Hair follicular keratinocyte (primary cell): ENCODE data around the gene EGLN2. TPM values are rescaled to one million over a fixed set of nuclear protein-coding genes. Genes with fewer than 3 reads are reported as not detected.

Source experiments
- total RNA-seq: library from RNA; depleted of rRNA; stranded (reverse); fragments of >200 nt; gene quantifications from 2 replicates; pipeline ENCODE4 v1.2.3, GENCODE V29; 2015

EGLN2 gene
- total RNA-seq = 59.9 and 77.0 TPM in 2 replicates

GRCh38 chr19:40798683-40799557 is at the start of gene EGLN2:
Gene EGLN2, plus strand, starts transcription at chr19:40799191. Its CDS starts 1,382 bp downstream, at chr19:40800573.

GRCh38 chr19:40750058-40750873 is 48.7 kb upstream of the EGLN2 start, which contains the start of gene ACTMAP:
Gene ACTMAP, minus strand, starts transcription at chr19:40750477. Its CDS starts 674 bp downstream, at chr19:40749803.

GRCh38 chr19:40750874-40751537 is 48.0 kb upstream of the EGLN2 start, which contains the start of gene SNRPA:
Gene SNRPA, plus strand, starts transcription at chr19:40751203. Its CDS starts 206 bp downstream, at chr19:40751409.

GRCh38 chr19:40774916-40775631 is 23.9 kb upstream of the EGLN2 start, which contains the start of gene MIA:
Gene MIA, plus strand, starts transcription at chr19:40775521. Its CDS starts 22 bp downstream, at chr19:40775543.

GRCh38 chr19:40777937-40778705 is 20.9 kb upstream of the EGLN2 start, which contains the start of gene RAB4B:
Gene RAB4B, plus strand, starts transcription at chr19:40778247. Its CDS starts 129 bp downstream, at chr19:40778376.

GRCh38 chr19:40850277-40850676 is 51.3 kb downstream of the EGLN2 start, which contains the start of gene CYP2A6:
Gene CYP2A6, minus strand, starts transcription at chr19:40850447. Its CDS starts 21 bp downstream, at chr19:40850426.

Other genes starting within 250 kb of the EGLN2 start
- 64.0 and 75.3 TPM in 2 replicates for gene SHKBP1, start 222.3 kb upstream of the EGLN2 start, total RNA-seq
- gene LTBP4, start 197.8 kb upstream of the EGLN2 start, total RNA-seq = 57.3 and 133 TPM in 2 replicates
- 6.9 and 8.9 TPM in 2 replicates for gene NUMBL, start 108.5 kb upstream of the EGLN2 start, total RNA-seq
- 23.9 and 25.1 TPM in 2 replicates for gene COQ8B, start 82.3 kb upstream of the EGLN2 start, total RNA-seq
- 22.6 and 42.5 TPM in 2 replicates for gene ITPKC, start 82.1 kb upstream of the EGLN2 start, total RNA-seq
- 2.2 and 2.3 TPM in 2 replicates for gene ACTMAP, start 48.7 kb upstream of the EGLN2 start, total RNA-seq
- 138 and 158 TPM in 2 replicates for gene SNRPA, start 48.0 kb upstream of the EGLN2 start, total RNA-seq
- gene MIA, start 23.7 kb upstream of the EGLN2 start, total RNA-seq = 2.1 and 5.5 TPM in 2 replicates
- 21.7 and 27.3 TPM in 2 replicates for gene RAB4B, start 20.9 kb upstream of the EGLN2 start, total RNA-seq
- not detected in 2 replicates for gene CYP2A6, start 51.3 kb downstream of the EGLN2 start, total RNA-seq
- not detected in 2 replicates for gene CYP2A7, start 83.0 kb downstream of the EGLN2 start, total RNA-seq
- gene CYP2B6, start 192.1 kb downstream of the EGLN2 start, total RNA-seq = not detected in 2 replicates